Smooth muscle cell (in vitro differentiated cells): ENCODE results near the gene PKP3. TPM values are rescaled to one million over a fixed set of nuclear protein-coding genes. Genes with fewer than 3 reads are reported as not detected.
"Not testable (repeated sequence)": the region's sequence is repeated elsewhere in the genome, so short reads cannot be mapped to it uniquely, and the experiment has no call there.

Source experiments
- DNase-seq: peaks from one replicate; lab custom pipeline; 2025; ENCODE audit not compliant: unreplicated experiment; lab: John Stamatoyannopoulos, UW
- H2AFZ ChIP-seq: fragments of 200-600 bp; sonication (generic); 2 replicates; pipeline ENCODE4 v1.6.0; 2016; ENCODE audit warnings: antibody characterized with exemption, low read depth, mild to moderate bottlenecking
- H3F3A ChIP-seq: fragments of 200-600 bp; sonication (generic); 2 replicates; pipeline ENCODE4 v1.6.0; 2017; ENCODE audit warnings: antibody characterized with exemption, low read depth
- H3K27ac ChIP-seq: fragments of 200-600 bp; sonication (generic); 2 replicates; pipeline ENCODE4 v1.5.1; 2016; ENCODE audit warnings: low read depth, mild to moderate bottlenecking
- H3K27me3 ChIP-seq: fragments of 200-600 bp; sonication (generic); 2 replicates; pipeline ENCODE4 v1.6.1; 2016; ENCODE audit warnings: low read depth, mild to moderate bottlenecking
- H3K36me3 ChIP-seq: fragments of 200-600 bp; sonication (generic); 2 replicates; pipeline ENCODE4 v1.5.1; 2016; ENCODE audit warnings: low read depth
- H3K4me1 ChIP-seq: fragments of 200-600 bp; sonication (generic); 2 replicates; pipeline ENCODE4 v1.5.1; 2016; ENCODE audit warnings: low read depth
- H3K4me2 ChIP-seq: fragments of 200-600 bp; sonication (generic); 2 replicates; pipeline ENCODE4 v1.6.0; 2016; ENCODE audit warnings: mild to moderate bottlenecking
- H3K4me3 ChIP-seq: fragments of 200-600 bp; sonication (generic); 2 replicates; pipeline ENCODE4 v1.5.1; 2016; ENCODE audit warnings: mild to moderate bottlenecking
- H3K79me2 ChIP-seq: fragments of 200-600 bp; sonication (generic); 2 replicates; pipeline ENCODE4 v1.6.0; 2016; ENCODE audit warnings: low read depth, mild to moderate bottlenecking
- H3K9ac ChIP-seq: fragments of 200-600 bp; sonication (generic); 2 replicates; pipeline ENCODE4 v1.6.0; 2016; ENCODE audit warnings: low read depth
- H3K9me3 ChIP-seq: fragments of 200-600 bp; sonication (generic); replicated peaks from 2 replicates; pipeline ENCODE4 v1.5.1; 2016; ENCODE audit warnings: low read depth
- H4K20me1 ChIP-seq: fragments of 200-600 bp; sonication (generic); 2 replicates; pipeline ENCODE4 v1.6.0; 2016; ENCODE audit warnings: low read depth
- WGBS: methylation state at CpG from one replicate; pipeline ENCODE4 v1.1.7; 2016; ENCODE audit warnings: low lambda C conversion rate; 5-methylcytosine and 5-hydroxymethylcytosine counted together
- polyA plus RNA-seq: library from polyadenylated mRNA; unstranded; fragments of >200 nt; fragmentation: Nextera tagmentation; extraction: Ambion mirVana; gene quantifications from 2 replicates; pipeline ENCODE4 v1.2.1, GENCODE V29; 2016
- total RNA-seq: library from RNA; depleted of rRNA; stranded (reverse); fragments of >200 nt; gene quantifications from 2 replicates; pipeline ENCODE4 v1.2.3, GENCODE V29; 2014
- TF ChIP-seq, protein P1 (sequence below): fragments of 200-600 bp; sonication (generic); IDR thresholded peaks from 2 replicates; pipeline ENCODE4 v1.5.1; 2017; ENCODE audit warnings: borderline replicate concordance, mild to moderate bottlenecking, antibody characterized with exemption; ENCODE audit not compliant: insufficient read depth, poor library complexity, severe bottlenecking

The PKP3 gene
- total and polyA plus RNA-seq, 2 experiments from 2014 or later = 24.6 to 61.2 TPM

DNA sequence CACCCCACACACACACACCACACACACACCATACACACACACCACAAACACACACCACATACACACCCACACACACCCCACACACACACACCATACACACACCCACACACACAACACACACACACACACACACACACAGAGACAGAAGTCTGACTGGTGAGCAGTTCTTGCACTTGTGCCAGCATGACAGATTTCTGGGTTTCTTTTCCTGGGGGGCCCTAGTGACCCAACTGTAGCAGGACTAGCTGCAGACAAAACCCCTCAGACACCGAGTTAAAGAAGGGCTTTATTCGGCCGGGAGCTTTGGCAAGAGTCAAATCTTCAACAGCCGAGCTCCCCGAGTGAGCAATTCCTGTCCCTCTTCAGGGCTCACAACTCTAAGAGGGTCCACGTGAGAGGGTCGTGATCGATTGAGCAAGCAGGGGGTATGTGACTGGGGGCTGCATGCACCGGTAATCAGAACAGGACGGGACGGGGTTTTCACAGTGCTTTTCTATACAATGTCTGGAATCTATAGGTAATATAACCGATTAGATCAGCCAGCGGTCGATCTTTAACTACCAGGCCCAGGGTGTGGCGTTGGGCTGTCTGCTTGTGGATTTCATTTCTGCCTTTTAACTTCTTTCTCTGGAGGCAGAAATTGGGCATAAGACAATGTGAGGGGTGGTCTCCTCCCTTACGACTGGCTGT, 43.8 kb upstream of the PKP3 start:
- DNase-seq, H3K4me3 ChIP-seq, H4K20me1 ChIP-seq, H3K36me3 ChIP-seq, H3K9me3 ChIP-seq, H3K27ac ChIP-seq, H3K9ac ChIP-seq, H3K27me3 ChIP-seq, H3K79me2 ChIP-seq: not testable (repeated sequence)
- H3K4me2 ChIP-seq = peak overlapping the region; percentile 71
- 71% methylated on average over 16 of the region's 16 CpGs for WGBS
- H2AFZ ChIP-seq = peak overlapping the region; percentile 84
- peaks cover 23% of the 10 kb centered on the region for H3F3A ChIP-seq
- peaks cover 25% of the 10 kb centered on the region for H3K4me1 ChIP-seq

DNA sequence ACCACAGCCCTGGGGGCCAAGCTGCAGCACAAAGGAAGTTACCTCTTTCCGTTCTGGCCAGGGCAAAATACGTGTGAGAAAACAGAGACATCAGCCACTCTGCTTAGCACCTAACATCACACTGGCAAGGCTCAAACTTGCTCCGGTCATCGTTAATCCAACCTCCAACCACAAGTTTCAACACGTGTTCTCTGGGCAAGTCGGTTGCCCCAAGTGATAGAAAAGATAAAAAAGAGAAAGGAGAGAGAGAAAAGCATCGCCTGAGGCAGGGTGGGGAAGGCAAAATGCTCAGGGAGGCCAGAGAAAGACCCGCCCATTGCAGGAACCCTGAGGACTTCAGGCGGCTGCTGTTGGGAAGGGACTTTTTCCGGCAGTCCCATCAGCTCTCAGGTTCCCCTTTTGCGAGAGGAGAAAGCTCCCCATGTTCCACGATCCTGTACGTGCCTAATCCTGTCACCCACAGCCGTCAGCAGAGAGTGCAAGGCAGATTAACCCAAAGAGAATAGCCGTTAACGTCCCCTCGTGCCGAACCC, 43.2 kb upstream of the PKP3 start:
- H3F3A ChIP-seq = peaks cover 26% of the 10 kb centered on the region
- H3K9ac ChIP-seq = no peak overlapping the region
- H3K79me2 ChIP-seq = no peaks in the 10 kb centered on the region
- no peak overlapping the region for H3K4me3 ChIP-seq
- no peaks in the 10 kb centered on the region for H4K20me1 ChIP-seq
- no peak for DNase-seq
- no peaks in the 10 kb centered on the region for H3K27me3 ChIP-seq
- H3K9me3 ChIP-seq = no peaks in the 10 kb centered on the region
- no peaks in the 10 kb centered on the region for H3K36me3 ChIP-seq
- H3K4me1 ChIP-seq = peaks cover 31% of the 10 kb centered on the region
- TF ChIP-seq, protein P1, sequence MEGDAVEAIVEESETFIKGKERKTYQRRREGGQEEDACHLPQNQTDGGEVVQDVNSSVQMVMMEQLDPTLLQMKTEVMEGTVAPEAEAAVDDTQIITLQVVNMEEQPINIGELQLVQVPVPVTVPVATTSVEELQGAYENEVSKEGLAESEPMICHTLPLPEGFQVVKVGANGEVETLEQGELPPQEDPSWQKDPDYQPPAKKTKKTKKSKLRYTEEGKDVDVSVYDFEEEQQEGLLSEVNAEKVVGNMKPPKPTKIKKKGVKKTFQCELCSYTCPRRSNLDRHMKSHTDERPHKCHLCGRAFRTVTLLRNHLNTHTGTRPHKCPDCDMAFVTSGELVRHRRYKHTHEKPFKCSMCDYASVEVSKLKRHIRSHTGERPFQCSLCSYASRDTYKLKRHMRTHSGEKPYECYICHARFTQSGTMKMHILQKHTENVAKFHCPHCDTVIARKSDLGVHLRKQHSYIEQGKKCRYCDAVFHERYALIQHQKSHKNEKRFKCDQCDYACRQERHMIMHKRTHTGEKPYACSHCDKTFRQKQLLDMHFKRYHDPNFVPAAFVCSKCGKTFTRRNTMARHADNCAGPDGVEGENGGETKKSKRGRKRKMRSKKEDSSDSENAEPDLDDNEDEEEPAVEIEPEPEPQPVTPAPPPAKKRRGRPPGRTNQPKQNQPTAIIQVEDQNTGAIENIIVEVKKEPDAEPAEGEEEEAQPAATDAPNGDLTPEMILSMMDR = no peak
- H2AFZ ChIP-seq = peak overlapping the region; percentile 84
- WGBS = 38% methylated on average over 18 of the region's 18 CpGs
- peak overlapping the region; percentile 71 for H3K4me2 ChIP-seq
- H3K27ac ChIP-seq = no peak overlapping the region

DNA sequence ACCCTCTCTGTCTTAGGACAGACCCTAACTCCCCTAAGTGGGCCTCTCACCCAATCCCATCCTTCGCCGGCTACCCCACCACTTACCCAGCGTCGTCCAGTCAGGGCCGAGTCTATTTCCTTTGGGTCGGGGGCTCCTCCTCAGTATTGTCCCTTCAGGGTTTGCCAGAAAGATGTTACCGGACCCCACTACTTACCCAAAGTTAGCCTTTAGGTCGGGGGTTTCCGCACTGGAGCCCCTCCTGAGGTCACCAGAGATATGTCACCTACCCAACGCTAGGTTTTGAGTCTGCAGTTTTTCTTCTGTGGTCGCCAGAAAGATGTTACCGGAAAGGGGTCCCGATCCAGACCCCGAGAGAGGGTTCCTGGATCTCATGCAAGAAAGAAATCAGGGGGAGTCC, 42.6 kb upstream of the PKP3 start:
- Histone ChIP-seq H3K36me3 (no peaks in the 10 kb centered on the region), H2AFZ (no peak overlapping the region), H3K4me3 (no peak overlapping the region), H3F3A (peaks cover 26% of the 10 kb centered on the region), H3K9ac (no peak overlapping the region), H3K79me2 (no peaks in the 10 kb centered on the region), H3K9me3 (no peaks in the 10 kb centered on the region), H4K20me1 (no peaks in the 10 kb centered on the region), H3K27me3 (no peaks in the 10 kb centered on the region), H3K4me2 (no peak overlapping the region), H3K27ac (no peak overlapping the region), H3K4me1 (peaks cover 31% of the 10 kb centered on the region)
- 94% methylated on average over 14 of the region's 14 CpGs for WGBS
- DNase-seq = no peak
- TF ChIP-seq, protein P1 = no peak

DNA sequence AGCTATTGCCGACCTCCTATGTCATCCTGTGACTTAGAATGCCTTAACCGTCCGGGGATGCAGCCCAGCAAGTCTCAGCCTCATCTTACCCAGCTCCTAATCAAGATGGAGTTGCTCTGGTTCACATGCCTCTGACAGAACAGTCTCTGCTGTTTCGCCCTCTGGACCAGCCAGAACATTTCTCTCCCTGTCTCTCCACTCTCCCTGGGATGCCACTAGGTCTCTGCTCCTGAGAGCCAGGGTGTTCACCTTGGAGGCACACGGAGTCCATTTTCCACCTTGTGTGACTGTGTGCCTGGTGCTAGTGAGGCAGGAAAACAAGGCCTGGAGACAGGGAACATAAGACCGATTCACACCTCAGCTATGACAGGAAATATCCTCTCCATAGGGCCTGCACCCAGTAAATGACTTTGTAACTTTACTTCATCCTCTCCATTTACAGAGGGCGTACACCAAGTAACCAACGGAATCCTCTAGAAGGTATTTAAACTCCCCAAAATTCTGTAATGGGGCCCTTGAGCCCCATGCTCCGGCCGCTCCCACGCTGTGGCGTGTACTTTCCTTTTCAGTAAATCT, 41.5 kb upstream of the PKP3 start:
- no peak for DNase-seq

More for the DNA sequence above, 41.5 kb upstream of the PKP3 start:
- H3K9me3 ChIP-seq = no peaks in the 10 kb centered on the region
- no peaks in the 10 kb centered on the region for H3K36me3 ChIP-seq
- TF ChIP-seq, protein P1 = no peak
- H2AFZ ChIP-seq = peak overlapping the region; percentile 91
- WGBS = 97% methylated on average over 12 of the region's 12 CpGs
- no peaks in the 10 kb centered on the region for H3K27me3 ChIP-seq
- no peak overlapping the region for H3K9ac ChIP-seq
- H3F3A ChIP-seq = peaks cover 26% of the 10 kb centered on the region
- peak overlapping the region; percentile 98 for H3K27ac ChIP-seq
- H4K20me1 ChIP-seq = no peaks in the 10 kb centered on the region
- no peak overlapping the region for H3K4me2 ChIP-seq
- peaks cover 31% of the 10 kb centered on the region for H3K4me1 ChIP-seq
- no peak overlapping the region for H3K4me3 ChIP-seq
- H3K79me2 ChIP-seq = no peaks in the 10 kb centered on the region
